Mesendoderm (in vitro differentiated cells): ENCODE measurements around the gene FAM110A.

Experiments
- DNase-seq: peaks from one replicate; pipeline ENCODE4 v3.0.0; 2013
- H2AK5ac ChIP-seq: 2 replicates; pipeline ENCODE4 v1.6.1; 2013; ENCODE audit warnings: low read length, inconsistent platforms
- H2BK120ac ChIP-seq: 2 replicates; pipeline ENCODE4 v1.6.1; 2013; ENCODE audit warnings: low read depth, mild to moderate bottlenecking, low read length, moderate library complexity, mixed read lengths
- H2BK15ac ChIP-seq: replicated peaks from 2 replicates; pipeline ENCODE4 v1.6.1; 2013; ENCODE audit warnings: low read depth, mild to moderate bottlenecking, moderate library complexity
- H2BK5ac ChIP-seq: 2 replicates; pipeline ENCODE4 v1.6.1; 2013; ENCODE audit warnings: low read length, inconsistent platforms
- H3K18ac ChIP-seq: 2 replicates; pipeline ENCODE4 v1.6.1; 2013; ENCODE audit warnings: mild to moderate bottlenecking, low read length, mixed read lengths
- H3K23ac ChIP-seq: one replicate; pipeline ENCODE4 v1.6.1; 2013; ENCODE audit warnings: low read length
- H3K27ac ChIP-seq: 2 replicates; pipeline ENCODE4 v1.5.1; 2013; ENCODE audit warnings: low read depth, mild to moderate bottlenecking, inconsistent platforms, low read length, moderate library complexity
- H3K27me3 ChIP-seq: 2 replicates; pipeline ENCODE4 v1.6.1; 2013; ENCODE audit warnings: low read length, control low read depth, mild to moderate bottlenecking, inconsistent platforms; ENCODE audit not compliant: insufficient read depth, poor library complexity
- H3K36me3 ChIP-seq: 2 replicates; pipeline ENCODE4 v1.6.1; 2013; ENCODE audit warnings: low read length, inconsistent platforms; ENCODE audit not compliant: control insufficient read depth, insufficient read depth
- H3K4ac ChIP-seq: one replicate; pipeline ENCODE4 v1.6.1; 2013; ENCODE audit warnings: low read depth, mild to moderate bottlenecking, low read length, moderate library complexity
- H3K4me1 ChIP-seq: 2 replicates; pipeline ENCODE4 v1.6.1; 2013; ENCODE audit warnings: low read depth, low read length, inconsistent platforms; ENCODE audit not compliant: control insufficient read depth
- H3K4me2 ChIP-seq: 2 replicates; pipeline ENCODE4 v1.6.1; 2013; ENCODE audit warnings: low read length
- H3K4me3 ChIP-seq: 2 replicates; pipeline ENCODE4 v1.5.1; 2013; ENCODE audit warnings: mild to moderate bottlenecking, low read length
- H3K56ac ChIP-seq: one replicate; pipeline ENCODE4 v1.6.1; 2013; ENCODE audit warnings: low read length
- H3K79me1 ChIP-seq: 2 replicates; pipeline ENCODE4 v1.6.1; 2013; ENCODE audit warnings: low read length, inconsistent platforms
- H3K79me2 ChIP-seq: 2 replicates; pipeline ENCODE4 v1.6.1; 2013; ENCODE audit warnings: mild to moderate bottlenecking, low read length; ENCODE audit not compliant: control insufficient read depth, insufficient read depth
- H3K9ac ChIP-seq: 2 replicates; pipeline ENCODE4 v1.6.1; 2013; ENCODE audit warnings: low read length, inconsistent platforms
- H4K5ac ChIP-seq: one replicate; pipeline ENCODE4 v1.6.1; 2013; ENCODE audit warnings: low read length
- H4K8ac ChIP-seq: one replicate; pipeline ENCODE4 v1.6.1; 2013; ENCODE audit warnings: low read depth, mild to moderate bottlenecking, control low read depth, low read length, moderate library complexity
- WGBS: extraction: QIAGEN DNeasy Blood & Tissue Kit; methylation state at CpG from one replicate; pipeline ENCODE4 v1.1.7; 2013; ENCODE audit warnings: low lambda C conversion rate, missing lambda C conversion rate; ENCODE audit not compliant: insufficient coverage; ENCODE audit errors: extremely low coverage; 5-methylcytosine and 5-hydroxymethylcytosine counted together

Gene FAM110A

DNA sequence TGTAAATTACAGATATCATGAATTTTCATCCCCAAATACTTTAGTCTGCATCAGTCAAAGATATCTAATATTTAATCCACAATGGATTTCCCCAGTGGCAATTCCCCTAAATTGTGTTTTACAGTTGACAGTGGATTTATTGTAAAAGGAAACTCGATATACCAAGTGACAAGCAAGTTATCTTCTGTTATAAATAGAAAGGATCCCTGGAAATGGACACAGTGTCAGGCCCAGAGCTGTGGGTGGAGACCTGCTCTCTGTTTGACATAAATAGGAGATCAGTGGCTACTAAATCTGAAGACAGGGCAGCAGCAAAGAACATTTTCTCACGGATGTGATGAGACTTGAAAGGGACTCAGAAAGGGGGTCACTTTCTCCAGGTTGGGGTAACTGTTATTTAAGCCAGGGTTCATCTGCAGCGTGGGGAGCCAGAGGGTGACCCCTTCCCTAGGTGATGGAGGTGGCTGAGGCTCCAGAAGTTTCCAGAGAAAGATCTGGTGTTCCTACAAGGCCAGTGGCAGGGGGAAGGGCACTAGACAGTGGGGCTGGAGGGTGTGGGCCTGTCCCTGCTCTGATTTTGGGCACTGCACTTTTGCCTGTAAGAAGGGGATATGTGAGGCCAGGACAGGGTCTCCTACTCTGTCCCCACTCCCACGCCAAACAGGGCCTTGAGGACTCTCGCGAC lies 12.3 kb upstream of the FAM110A start:
- WGBS = no CpG with 5 or more reads among the region's 6 CpGs
- Histone ChIP-seq H3K4me3 (no peak overlapping the region), H2BK15ac (no peak overlapping the region), H3K23ac (no peak overlapping the region), H4K5ac (no peak overlapping the region), H2BK120ac (no peak overlapping the region), H3K4ac (no peak overlapping the region), H2BK5ac (no peak overlapping the region), H3K18ac (no peak overlapping the region), H3K56ac (no peak overlapping the region), H3K36me3 (no peaks in the 10 kb centered on the region), H3K9ac (no peak overlapping the region), H4K8ac (no peak overlapping the region), H3K27ac (no peak overlapping the region), H3K79me2 (no peaks in the 10 kb centered on the region), H3K79me1 (no peaks in the 10 kb centered on the region), H2AK5ac (no peak overlapping the region), H3K4me2 (no peak overlapping the region), H3K4me1 (no peaks in the 10 kb centered on the region), H3K27me3 (no peaks in the 10 kb centered on the region)
- DNase-seq = no peak

DNA sequence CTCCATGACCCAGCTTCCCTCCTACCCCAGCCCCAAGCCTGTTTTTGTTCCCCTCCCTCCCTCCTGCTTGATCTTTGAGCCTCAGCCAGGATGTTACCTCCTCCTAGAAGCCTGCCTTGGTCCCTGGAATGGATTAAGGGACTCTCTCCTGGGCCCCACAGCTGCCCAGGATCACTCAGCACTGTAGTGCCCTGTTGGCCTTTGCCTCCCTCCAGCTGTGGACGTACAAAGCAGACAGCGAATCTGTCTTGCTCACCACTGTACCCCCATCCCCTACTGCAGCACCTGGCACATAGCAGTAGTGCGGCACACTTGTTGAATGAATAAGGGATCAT lies 11.8 kb upstream of the FAM110A start:
- no peak for DNase-seq
- Histone ChIP-seq H3K36me3 (no peaks in the 10 kb centered on the region), H3K23ac (no peak overlapping the region), H4K5ac (no peak overlapping the region), H3K4me1 (no peaks in the 10 kb centered on the region), H3K18ac (no peak overlapping the region), H2AK5ac (no peak overlapping the region), H3K79me1 (no peaks in the 10 kb centered on the region), H3K79me2 (no peaks in the 10 kb centered on the region), H3K27ac (no peak overlapping the region), H3K4ac (no peak overlapping the region), H3K4me3 (no peak overlapping the region), H2BK120ac (no peak overlapping the region), H4K8ac (no peak overlapping the region), H2BK5ac (no peak overlapping the region), H3K56ac (no peak overlapping the region), H2BK15ac (no peak overlapping the region), H3K27me3 (no peaks in the 10 kb centered on the region), H3K4me2 (no peak overlapping the region), H3K9ac (no peak overlapping the region)
- no CpG with 5 or more reads among the region's 3 CpGs for WGBS

DNA sequence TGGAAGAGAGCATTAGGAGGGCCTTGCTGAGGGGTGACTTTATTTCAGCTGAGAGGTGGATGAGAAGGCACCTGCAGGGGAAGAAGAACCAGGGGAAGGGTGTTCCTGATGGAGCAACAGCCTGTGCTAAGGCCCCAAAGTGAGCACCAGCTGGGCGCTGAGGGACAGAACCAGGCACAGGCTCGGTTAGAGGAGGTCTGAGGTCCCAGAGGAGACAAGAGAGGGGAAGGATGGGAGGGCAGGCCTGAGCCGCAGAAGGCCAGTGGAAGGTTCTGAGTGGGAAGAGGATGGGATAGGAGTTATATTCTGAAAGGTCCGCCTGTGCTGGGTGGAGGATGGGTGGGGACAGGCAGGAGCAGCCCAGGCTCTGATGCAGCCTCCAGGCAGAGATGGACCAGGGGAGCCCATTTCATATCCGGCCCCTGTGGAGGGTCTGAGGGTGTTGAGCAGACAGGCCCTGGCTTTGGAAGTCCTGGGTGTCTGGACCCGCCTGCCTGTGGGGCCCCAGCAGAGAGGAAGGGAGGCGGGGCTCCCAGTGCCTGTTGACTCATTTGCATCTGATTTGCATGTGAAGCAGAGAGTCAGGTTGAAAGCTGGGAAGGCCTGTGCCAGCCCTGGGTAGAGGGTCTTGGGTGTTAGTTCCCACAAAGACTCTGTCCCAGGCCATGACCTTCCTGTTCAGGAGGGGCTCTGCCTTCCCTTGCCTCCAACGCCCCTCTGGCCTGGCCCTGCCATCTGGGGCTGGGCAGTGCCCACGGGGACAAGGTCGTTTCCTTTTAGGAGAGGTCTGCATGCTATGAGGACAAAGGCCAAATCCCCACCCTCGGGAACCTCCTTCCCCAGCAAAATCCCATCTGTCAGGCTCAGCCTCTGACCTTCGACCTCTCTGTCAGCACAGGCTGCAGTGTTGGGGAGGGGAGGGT lies 10.6 kb upstream of the FAM110A start:
- H2BK5ac ChIP-seq = no peak overlapping the region
- no CpG with 5 or more reads among the region's 12 CpGs for WGBS

GRCh38 chr20:823574-823902 lies 10.0 kb upstream of the FAM110A start:
- Histone ChIP-seq H3K56ac (no peak overlapping the region), H3K4me2 (no peak overlapping the region), H3K36me3 (no peaks in the 10 kb centered on the region), H4K8ac (no peak overlapping the region), H4K5ac (no peak overlapping the region), H3K4me3 (no peak overlapping the region), H2BK120ac (no peak overlapping the region), H2AK5ac (no peak overlapping the region), H3K27ac (no peak overlapping the region), H2BK15ac (no peak overlapping the region), H3K79me2 (no peaks in the 10 kb centered on the region), H3K4ac (no peak overlapping the region), H3K79me1 (no peaks in the 10 kb centered on the region), H2BK5ac (no peak overlapping the region), H3K18ac (no peak overlapping the region), H3K27me3 (no peaks in the 10 kb centered on the region), H3K4me1 (no peaks in the 10 kb centered on the region), H3K23ac (no peak overlapping the region), H3K9ac (no peak overlapping the region)
- no CpG with 5 or more reads among the region's 4 CpGs for WGBS
- no peak for DNase-seq

More for the DNA sequence above, 10.6 kb upstream of the FAM110A start:
- Histone ChIP-seq H2AK5ac (no peak overlapping the region), H3K4me2 (no peak overlapping the region), H3K27me3 (no peaks in the 10 kb centered on the region), H3K18ac (no peak overlapping the region), H3K27ac (no peak overlapping the region), H4K8ac (no peak overlapping the region), H3K9ac (no peak overlapping the region), H3K36me3 (no peaks in the 10 kb centered on the region), H3K79me1 (no peaks in the 10 kb centered on the region), H2BK15ac (no peak overlapping the region), H3K23ac (no peak overlapping the region), H3K4me3 (no peak overlapping the region), H3K4ac (no peak overlapping the region), H3K79me2 (no peaks in the 10 kb centered on the region), H3K56ac (peak overlapping the region; percentile 25), H3K4me1 (no peaks in the 10 kb centered on the region), H4K5ac (no peak overlapping the region), H2BK120ac (no peak overlapping the region)
- no peak for DNase-seq

DNA sequence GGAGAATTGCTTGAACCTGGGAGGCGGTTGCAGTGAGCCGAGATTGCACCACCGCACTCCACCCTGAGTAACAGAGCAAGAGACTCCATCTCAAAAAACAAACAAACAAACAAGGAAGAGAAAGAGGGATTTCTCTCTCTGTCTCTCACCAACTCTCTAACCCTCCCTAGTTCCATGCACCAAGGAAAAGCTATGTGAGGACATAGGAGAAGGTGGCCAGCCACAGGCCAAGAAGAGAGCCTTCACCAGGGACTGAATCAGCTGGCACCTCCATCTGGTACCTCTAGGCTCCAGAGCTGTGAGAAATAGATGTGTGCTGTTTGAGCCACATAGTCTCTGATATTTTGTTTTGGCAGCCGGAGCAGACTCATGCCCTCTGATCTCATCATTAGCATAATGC lies 9.0 kb upstream of the FAM110A start:
- Histone ChIP-seq H3K79me1 (no peaks in the 10 kb centered on the region), H3K27me3 (no peaks in the 10 kb centered on the region), H3K27ac (no peak overlapping the region), H3K4me1 (no peaks in the 10 kb centered on the region), H3K4me3 (no peak overlapping the region), H3K18ac (no peak overlapping the region), H3K36me3 (no peaks in the 10 kb centered on the region), H4K8ac (no peak overlapping the region), H2BK5ac (no peak overlapping the region), H3K56ac (no peak overlapping the region), H2BK120ac (no peak overlapping the region), H2AK5ac (no peak overlapping the region), H4K5ac (no peak overlapping the region), H3K23ac (no peak overlapping the region), H3K4me2 (no peak overlapping the region), H3K4ac (no peak overlapping the region), H3K9ac (no peak overlapping the region), H3K79me2 (no peaks in the 10 kb centered on the region), H2BK15ac (no peak overlapping the region)
- DNase-seq = no peak
- no CpG with 5 or more reads among the region's 4 CpGs for WGBS
